Measurements from ENCODE around the gene CNPY4. TPM values are rescaled to one million over a fixed set of nuclear protein-coding genes. Genes with fewer than 3 reads are reported as not detected.

Gene CNPY4
- total RNA-seq, 1 donor = 25.0 TPM

- TF ChIP-seq CTCF (IDR thresholded peaks at IDR 0.05; ENCODE audit: extremely low read depth, low read depth, low read length) = no peak
- peaks cover 3% of the 10 kb centered on the region for H3K79me2 ChIP-seq (ENCODE audit: insufficient read depth, low read length)
- H3K4me1 ChIP-seq (ENCODE audit: insufficient read depth, low read length) = no peaks in the 10 kb centered on the region
- H3K36me3 ChIP-seq (ENCODE audit: insufficient read depth, low read length) = peaks cover 59% of the 10 kb centered on the region
- H4K20me1 ChIP-seq (ENCODE audit: insufficient read depth, low read length) = no peaks in the 10 kb centered on the region
- no peaks in the 10 kb centered on the region for H3K27me3 ChIP-seq (ENCODE audit: insufficient read depth, low read length)
- H2AFZ ChIP-seq (ENCODE audit: low read length) = no peak overlapping the region
- no peak overlapping the region for H3K27ac ChIP-seq (ENCODE audit: low read depth, low read length)
- H3K4me2 ChIP-seq (ENCODE audit: insufficient read depth, low read length) = no peak overlapping the region
- DNase-seq (ENCODE audit: insufficient read length, low spot score, missing footprints) = no peak
- no peaks in the 10 kb centered on the region for H3K9me3 ChIP-seq (ENCODE audit: low read depth, low read length)
- no peak overlapping the region for H3K4me3 ChIP-seq (ENCODE audit: insufficient read depth, low read length)
Observed at GRCh38 chr7:100111156-100111555, 8.3 kb upstream of the CNPY4 start.

GRCh38 chr7:100111914-100112313, 7.5 kb upstream of the CNPY4 start:
- Histone ChIP-seq H2AFZ (ENCODE audit: low read length) (no peak overlapping the region), H4K20me1 (ENCODE audit: insufficient read depth, low read length) (no peaks in the 10 kb centered on the region), H3K9me3 (ENCODE audit: low read depth, low read length) (no peaks in the 10 kb centered on the region), H3K27me3 (ENCODE audit: insufficient read depth, low read length) (no peaks in the 10 kb centered on the region), H3K4me3 (ENCODE audit: insufficient read depth, low read length) (no peak overlapping the region), H3K4me1 (ENCODE audit: insufficient read depth, low read length) (no peaks in the 10 kb centered on the region), H3K79me2 (ENCODE audit: insufficient read depth, low read length) (peaks cover 3% of the 10 kb centered on the region), H3K36me3 (ENCODE audit: insufficient read depth, low read length) (peaks cover 53% of the 10 kb centered on the region), H3K27ac (ENCODE audit: low read depth, low read length) (no peak overlapping the region), H3K4me2 (ENCODE audit: insufficient read depth, low read length) (no peak overlapping the region)
- DNase-seq (ENCODE audit: insufficient read length, low spot score, missing footprints) = no peak
- no peak for TF ChIP-seq CTCF (IDR thresholded peaks at IDR 0.05; ENCODE audit: extremely low read depth, low read depth, low read length)

- no peaks in the 10 kb centered on the region for H4K20me1 ChIP-seq (ENCODE audit: insufficient read depth, low read length)
- H3K27ac ChIP-seq (ENCODE audit: low read depth, low read length) = no peak overlapping the region
Observed at GRCh38 chr7:100115026-100115425, 4.4 kb upstream of the CNPY4 start.

More at GRCh38 chr7:100115026-100115425, 4.4 kb upstream of the CNPY4 start:
- H3K9me3 ChIP-seq (ENCODE audit: low read depth, low read length) = no peaks in the 10 kb centered on the region
- peaks cover 16% of the 10 kb centered on the region for H3K79me2 ChIP-seq (ENCODE audit: insufficient read depth, low read length)
- DNase-seq (ENCODE audit: insufficient read length, low spot score, missing footprints) = no peak
- H2AFZ ChIP-seq (ENCODE audit: low read length) = no peak overlapping the region
- no peak for TF ChIP-seq CTCF (IDR thresholded peaks at IDR 0.05; ENCODE audit: extremely low read depth, low read depth, low read length)
- peaks cover 9% of the 10 kb centered on the region for H3K4me1 ChIP-seq (ENCODE audit: insufficient read depth, low read length)
- H3K27me3 ChIP-seq (ENCODE audit: insufficient read depth, low read length) = no peaks in the 10 kb centered on the region
- H3K36me3 ChIP-seq (ENCODE audit: insufficient read depth, low read length) = peaks cover 27% of the 10 kb centered on the region
- H3K4me2 ChIP-seq (ENCODE audit: insufficient read depth, low read length) = no peak overlapping the region
- H3K4me3 ChIP-seq (ENCODE audit: insufficient read depth, low read length) = no peak overlapping the region

Measured in osteoblast (primary cell).